GM13977 (cell line): Measurements from ENCODE around the gene IDE.
A peak's percentile ranks its signal among the peaks of the same experiment; 100 is the strongest.

Experiments used
- DNase-seq: peaks from one replicate; pipeline ENCODE4 v3.0.0; 2012; ENCODE audit warnings: low spot score
- CTCF ChIP-seq: IDR thresholded peaks from 2 replicates; pipeline ENCODE4 v1.5.1; 2012; ENCODE audit warnings: mild to moderate bottlenecking, control low read depth; ENCODE audit not compliant: insufficient read depth; ENCODE audit errors: extremely low read depth, missing control alignments
- in situ Hi-C: fragments of 300-500 bp; cut with MboI; formaldehyde crosslinking; loops from one replicate; pipeline ENCODE4 v1.12.0; 2022; ENCODE audit warnings: low sequenced_read_pairs, low pct_unique_long_range_greater_than_20kb, mixed read lengths, inconsistent platforms; ENCODE audit not compliant: unreplicated experiment

The IDE gene

GRCh38 chr10:92573798-92574547 is at the start of gene IDE:
Gene IDE (minus strand): TSS chr10:92574093. CDS start chr10:92574019, 74 bp downstream.
- TF ChIP-seq CTCF: peak; percentile 97
- in situ Hi-C loops: loop anchor here (10.0 kb wide), 1 partner anchor 49 kb away; no protein-coding TSS in a partner anchor
- peak; percentile 91 for DNase-seq

GRCh38 chr10:92619368-92619767 is 45.5 kb upstream of the IDE start:
- DNase-seq: no peak
- no peak for TF ChIP-seq CTCF
- in situ Hi-C loops: no loop called here

- in situ Hi-C loops: no loop called here
- no peak for DNase-seq
- TF ChIP-seq CTCF: no peak
These were observed 41.6 kb upstream of the IDE start for GRCh38 chr10:92615515-92615914.

- DNase-seq: no peak
- no peak for TF ChIP-seq CTCF
- in situ Hi-C loops: no loop called here
These were observed 30.9 kb upstream of the IDE start for GRCh38 chr10:92604841-92605240.

- TF ChIP-seq CTCF: no peak
- in situ Hi-C loops: no loop called here
- DNase-seq: no peak
These were observed 24.4 kb upstream of the IDE start for GRCh38 chr10:92598321-92598720.

- in situ Hi-C loops: no loop called here
- DNase-seq: no peak
- no peak for TF ChIP-seq CTCF
These were observed 21.6 kb upstream of the IDE start for GRCh38 chr10:92595505-92595904.
